Spinal cord (tissue), 10 donors: ENCODE results near the gene PICK1. TPM values are rescaled to one million over a fixed set of nuclear protein-coding genes. Genes with fewer than 3 reads are reported as not detected.
A peak's percentile ranks its signal among the peaks of the same experiment; 100 is the strongest.

Experiments used
- DNase-seq, 6 donors: peaks; one replicate each; pipeline versions ENCODE4 v3.0.0 to v3.0.0-alpha.2; 2013 to 2015; ENCODE audit warnings: low spot score in 6 of 6, low read depth in 4 of 6
- H3K27ac ChIP-seq: one replicate; pipeline ENCODE4 v1.5.1; 2013; ENCODE audit warnings: low read depth, low read length, control low read depth
- H3K27me3 ChIP-seq: one replicate; pipeline ENCODE4 v1.6.1; 2013; ENCODE audit warnings: low read length; ENCODE audit not compliant: control insufficient read depth, insufficient read depth
- H3K36me3 ChIP-seq: one replicate; pipeline ENCODE4 v1.6.1; 2013; ENCODE audit warnings: low read length; ENCODE audit not compliant: control insufficient read depth, insufficient read depth
- H3K4me1 ChIP-seq: one replicate; pipeline ENCODE4 v1.6.1; 2013; ENCODE audit warnings: low read length; ENCODE audit not compliant: control insufficient read depth, insufficient read depth
- H3K4me3 ChIP-seq: one replicate; pipeline ENCODE4 v1.5.1; 2013; ENCODE audit warnings: low read depth, low read length, control low read depth
- H3K9me3 ChIP-seq: one replicate; pipeline ENCODE4 v1.6.1; 2013; ENCODE audit warnings: low read length; ENCODE audit not compliant: control insufficient read depth, insufficient read depth
- WGBS: methylation state at CpG from one replicate; pipeline ENCODE4 v1.1.5; 2013; ENCODE audit warnings: missing lambda C conversion rate; ENCODE audit not compliant: insufficient coverage; 5-methylcytosine and 5-hydroxymethylcytosine counted together
- polyA plus RNA-seq, 2 donors: library from polyadenylated mRNA; unstranded; fragments of 120-200 nt; gene quantifications; one replicate each; pipeline ENCODE4 v1.2.1, GENCODE V29; 2013; ENCODE audit not compliant: insufficient read length in 2 of 2
- total RNA-seq, 2 donors: library from RNA; depleted of rRNA in 1 of 2; stranded (reverse); fragments of 120-200 nt in 1 of 2; fragments of >200 nt in 1 of 2; gene quantifications; one replicate each; pipeline versions ENCODE4 v1.2.3 to v1.2.4, GENCODE V29; 2013 to 2014
- donor health status: healthy.

PICK1 gene
- total and polyA plus RNA-seq, 4 donors = 21.7 to 48.6 (median 34.9) TPM

DNA sequence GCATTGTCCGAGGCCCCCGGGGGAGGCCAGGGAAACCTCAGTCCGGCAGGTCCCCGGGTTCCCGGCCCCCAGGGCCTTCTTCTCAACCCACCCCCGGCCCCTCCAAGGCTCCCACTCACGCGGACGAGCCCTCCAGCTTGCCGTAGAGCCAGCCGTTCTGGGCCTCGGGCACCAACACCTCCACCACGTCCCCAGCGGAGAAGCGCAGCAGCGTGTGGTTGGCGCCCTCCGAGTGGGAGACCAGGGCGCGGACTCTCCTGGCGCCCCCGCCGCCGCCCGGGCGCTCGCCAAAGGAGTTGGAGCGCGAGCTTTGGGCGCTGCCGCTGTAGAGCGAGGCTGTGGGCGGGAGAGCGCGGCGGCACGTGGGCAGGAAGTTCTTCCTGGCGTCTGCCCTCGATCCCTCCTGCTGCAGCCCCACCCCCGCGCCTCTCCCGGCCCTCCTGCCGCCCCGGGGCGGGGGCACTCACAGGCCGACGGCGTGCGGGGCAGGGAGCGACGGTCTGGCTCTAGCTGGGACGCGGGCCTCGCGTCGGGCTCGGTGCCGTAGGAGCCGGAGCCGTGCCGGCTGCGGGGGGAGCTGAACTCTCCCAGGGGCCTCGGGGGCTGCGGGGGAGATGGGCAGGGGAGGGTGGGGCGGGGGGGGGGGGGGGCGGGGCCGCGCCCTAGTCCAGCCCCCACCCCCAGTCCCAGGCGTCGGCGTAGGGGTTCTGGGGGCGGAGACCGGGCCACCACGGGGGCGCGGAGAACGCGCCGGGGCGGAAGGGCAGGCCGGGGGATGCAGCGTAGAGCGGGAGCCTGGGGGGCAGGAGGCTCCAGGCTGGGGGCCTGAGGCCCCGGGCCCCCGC is 31.6 kb downstream of the PICK1 start:
- no peak for DNase-seq

GRCh38 chr22:38089474-38089851 is 32.3 kb downstream of the PICK1 start:
- WGBS = 26% methylated on average over 34 of the region's 34 CpGs
- H3K4me1 ChIP-seq = peaks cover 17% of the 10 kb centered on the region
- H3K9me3 ChIP-seq = no peaks in the 10 kb centered on the region
- H3K27ac ChIP-seq = no peak overlapping the region
- no peaks in the 10 kb centered on the region for H3K27me3 ChIP-seq
- no peak overlapping the region for H3K4me3 ChIP-seq
- peaks cover 46% of the 10 kb centered on the region for H3K36me3 ChIP-seq
- no peak for DNase-seq

More for the DNA sequence above, 31.6 kb downstream of the PICK1 start:
- H3K36me3 ChIP-seq = peaks cover 52% of the 10 kb centered on the region
- no peak overlapping the region for H3K27ac ChIP-seq
- 28% methylated on average over 56 of the region's 85 CpGs for WGBS
- no peaks in the 10 kb centered on the region for H3K9me3 ChIP-seq
- no peaks in the 10 kb centered on the region for H3K27me3 ChIP-seq
- H3K4me1 ChIP-seq = peaks cover 23% of the 10 kb centered on the region
- H3K4me3 ChIP-seq = no peak overlapping the region

GRCh38 chr22:38097058-38097457 is 39.9 kb downstream of the PICK1 start:
- Histone ChIP-seq H3K4me1 (peaks cover 13% of the 10 kb centered on the region), H3K9me3 (no peaks in the 10 kb centered on the region), H3K36me3 (no peaks in the 10 kb centered on the region), H3K4me3 (no peak overlapping the region), H3K27ac (no peak overlapping the region), H3K27me3 (peaks cover 2% of the 10 kb centered on the region)
- WGBS = 53% methylated on average over 11 of the region's 15 CpGs
- DNase-seq = peak in 1 of 6 donors; percentile 36

GRCh38 chr22:38097557-38098409 is 40.6 kb downstream of the PICK1 start:
- Histone ChIP-seq H3K27ac (no peak overlapping the region), H3K36me3 (no peaks in the 10 kb centered on the region), H3K4me1 (peaks cover 13% of the 10 kb centered on the region), H3K27me3 (peaks cover 2% of the 10 kb centered on the region), H3K4me3 (no peak overlapping the region), H3K9me3 (no peaks in the 10 kb centered on the region)
- WGBS = 13% methylated on average over 18 of the region's 32 CpGs
- DNase-seq = peak in 1 of 6 donors; percentile 64

DNA sequence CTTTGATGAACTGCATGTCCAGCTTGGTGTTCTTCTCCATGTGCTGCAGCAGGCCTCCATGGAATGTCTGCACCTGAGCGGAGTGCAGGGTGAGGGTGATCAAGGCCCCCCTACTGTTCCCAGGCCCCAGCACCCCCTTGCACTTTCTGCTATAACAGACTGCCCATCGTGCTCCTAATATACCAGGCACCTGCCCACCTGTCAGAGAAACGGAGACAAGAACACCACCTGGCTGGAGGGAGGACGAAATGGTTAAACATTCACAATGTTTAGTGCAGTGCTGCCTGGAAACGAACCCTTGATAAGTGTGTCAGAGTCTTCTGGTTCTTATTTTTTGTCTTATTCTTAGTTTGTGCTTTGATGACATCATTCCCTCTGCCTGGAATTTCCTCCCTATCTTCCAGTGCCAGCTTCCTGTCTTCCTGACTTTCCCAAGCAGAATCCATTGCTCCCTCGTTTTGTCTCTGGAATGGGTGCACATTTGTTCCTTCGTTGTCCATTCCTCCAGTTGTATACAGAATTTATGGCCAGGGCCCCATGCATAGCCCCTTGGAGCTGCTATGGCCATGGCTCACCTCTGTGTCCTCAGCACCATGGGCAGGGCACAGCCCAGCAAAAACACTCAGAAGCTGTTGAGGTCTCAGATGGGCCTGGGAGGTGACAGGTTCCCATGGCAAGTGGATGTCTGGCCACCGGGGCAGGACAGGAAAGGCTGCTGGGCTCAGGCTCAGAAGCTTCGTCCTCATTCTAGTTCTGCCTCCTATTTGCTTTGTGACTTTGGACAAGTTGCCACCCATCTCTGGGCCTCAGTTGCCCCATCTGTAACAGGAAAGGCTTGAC is 41.4 kb downstream of the PICK1 start:
- WGBS = 77% methylated on average over 5 of the region's 9 CpGs
- no peak for DNase-seq
- Histone ChIP-seq H3K4me1 (peaks cover 13% of the 10 kb centered on the region), H3K4me3 (no peak overlapping the region), H3K36me3 (no peaks in the 10 kb centered on the region), H3K27ac (no peak overlapping the region), H3K27me3 (peaks cover 2% of the 10 kb centered on the region), H3K9me3 (no peaks in the 10 kb centered on the region)

- no peak for DNase-seq
- 100% methylated on average over 1 of the region's 8 CpGs for WGBS
- H3K9me3 ChIP-seq = no peaks in the 10 kb centered on the region
- peaks cover 9% of the 10 kb centered on the region for H3K36me3 ChIP-seq
- no peak overlapping the region for H3K4me3 ChIP-seq
- no peak overlapping the region for H3K27ac ChIP-seq
- no peaks in the 10 kb centered on the region for H3K27me3 ChIP-seq
- peaks cover 5% of the 10 kb centered on the region for H3K4me1 ChIP-seq
Measured at GRCh38 chr22:38103641-38104040, 46.4 kb downstream of the PICK1 start.

- no peak overlapping the region for H3K27ac ChIP-seq
- peaks cover 12% of the 10 kb centered on the region for H3K36me3 ChIP-seq
- no peak for DNase-seq
- H3K4me1 ChIP-seq = peaks cover 5% of the 10 kb centered on the region
- 43% methylated on average over 3 of the region's 6 CpGs for WGBS
- H3K27me3 ChIP-seq = no peaks in the 10 kb centered on the region
- H3K9me3 ChIP-seq = no peaks in the 10 kb centered on the region
- no peak overlapping the region for H3K4me3 ChIP-seq
Measured at GRCh38 chr22:38104084-38104483, 46.9 kb downstream of the PICK1 start.

DNA sequence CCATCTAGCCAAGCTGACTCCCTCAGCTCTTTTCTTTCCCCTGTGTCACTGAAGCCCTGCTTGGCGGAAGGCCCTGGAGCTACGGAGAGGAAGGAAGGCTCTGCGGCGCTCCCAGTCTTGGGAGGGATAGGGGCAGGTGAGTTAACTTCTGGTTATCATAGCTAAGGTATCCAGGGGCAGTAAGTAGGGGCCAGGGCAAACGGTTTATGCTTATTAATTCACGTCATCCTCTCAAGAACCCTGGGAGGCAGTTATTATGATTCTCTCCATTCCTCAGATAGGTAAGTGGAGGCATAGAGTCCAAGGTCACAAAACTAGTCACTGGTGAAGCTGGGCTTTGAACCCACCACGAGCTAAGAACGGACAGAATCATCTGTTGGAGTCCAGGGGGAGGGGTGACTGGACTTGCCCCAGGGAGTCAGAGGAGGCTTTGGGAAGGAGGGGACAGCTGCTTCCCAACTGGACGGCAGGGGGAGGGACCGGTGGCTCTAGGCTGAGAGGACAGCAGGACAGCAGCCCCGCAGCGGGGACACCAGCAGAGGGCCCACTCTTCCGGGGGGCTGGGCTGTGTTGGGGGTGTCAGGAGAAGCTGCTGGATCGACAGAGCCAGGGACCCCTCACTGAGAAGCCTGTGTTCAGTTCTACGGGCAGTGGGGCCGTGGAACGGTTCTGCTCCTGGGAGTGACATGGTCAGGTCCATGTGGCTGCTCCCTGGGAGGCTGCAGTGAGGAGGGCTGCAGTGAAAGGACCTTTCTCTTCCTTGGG is 49.8 kb downstream of the PICK1 start:
- no peak for DNase-seq
- 53% methylated on average over 13 of the region's 17 CpGs for WGBS

More for the DNA sequence above, 49.8 kb downstream of the PICK1 start:
- Histone ChIP-seq H3K27me3 (no peaks in the 10 kb centered on the region), H3K27ac (no peak overlapping the region), H3K4me3 (no peak overlapping the region), H3K4me1 (peaks cover 16% of the 10 kb centered on the region), H3K36me3 (peaks cover 34% of the 10 kb centered on the region), H3K9me3 (no peaks in the 10 kb centered on the region)
